Panc1 (cell line): ENCODE data around the gene DCLK2. TPM values are rescaled to one million over a fixed set of nuclear protein-coding genes. Genes with fewer than 3 reads are reported as not detected.

Experiments
- ATAC-seq: fragments of 200-7000 bp; cut with Tn5 transposase; 2 replicates; pipeline ENCODE4 v1.9.1; 2020; ENCODE audit warnings: mild to moderate bottlenecking, moderate library complexity
- BruUV-seq: library from RNA; stranded (reverse); fragments of 400-500 nt; replicated peaks from 2 replicates; lab custom pipeline; 2021; lab: Mats Ljungman, UMichigan
- CTCF ChIA-PET: fragments of 300-600 bp; sonication (Branson Sonifier 250); formaldehyde crosslinking; loops from one replicate; lab custom pipeline; 2022; ENCODE audit warnings: antibody characterized with exemption; lab: Charles Lee
- POLR2A ChIA-PET: fragments of 300-600 bp; sonication (Branson Sonifier 250); formaldehyde crosslinking; loops from one replicate; lab custom pipeline; 2022; ENCODE audit warnings: antibody characterized with exemption; lab: Charles Lee
- DNase-seq: peaks from one replicate; pipeline ENCODE4 v3.0.0-alpha.2; 2010; ENCODE audit warnings: low read depth, low spot score
- H3K27ac ChIP-seq: 2 replicates; pipeline ENCODE4 v1.5.1; 2011; ENCODE audit warnings: mild to moderate bottlenecking, low read length, inconsistent platforms
- H3K27me3 ChIP-seq: fragments of 200-500 bp; sonication (Bioruptor generic); 2 replicates; pipeline ENCODE4 v1.6.0; 2014; ENCODE audit warnings: low read length, inconsistent platforms; ENCODE audit not compliant: control insufficient read depth, insufficient read depth
- H3K36me3 ChIP-seq: fragments of 200-500 bp; sonication (Bioruptor generic); 2 replicates; pipeline ENCODE4 v1.5.1; 2014; ENCODE audit warnings: inconsistent platforms, mild to moderate bottlenecking, low read length, moderate library complexity; ENCODE audit not compliant: control insufficient read depth, insufficient read depth
- H3K4me1 ChIP-seq: 2 replicates; pipeline ENCODE4 v1.5.1; 2011; ENCODE audit warnings: inconsistent platforms, mild to moderate bottlenecking, low read length, moderate library complexity; ENCODE audit not compliant: control insufficient read depth, insufficient read depth
- H3K4me3 ChIP-seq, 2 experiments: 2 replicates each; pipeline ENCODE4 v1.5.1; 2011 to 2012; ENCODE audit warnings: low read depth in 2 of 2, low read length in 2 of 2, mild to moderate bottlenecking in 2 of 2, inconsistent platforms in 1 of 2, moderate library complexity in 1 of 2
- H3K9me3 ChIP-seq: fragments of 200-500 bp; sonication (Bioruptor generic); 2 replicates; pipeline ENCODE4 v1.5.1; 2014; ENCODE audit warnings: low read depth, mild to moderate bottlenecking, inconsistent platforms, low read length, moderate library complexity; ENCODE audit not compliant: control insufficient read depth, insufficient read depth
- CTCF ChIP-seq: fragments of 450-650 bp; IDR thresholded peaks from 2 replicates; pipeline ENCODE4 v1.5.1; 2017; ENCODE audit warnings: mild to moderate bottlenecking
- POLR2AphosphoS5 ChIP-seq: IDR thresholded peaks from 2 replicates; pipeline ENCODE4 v1.6.1; 2012; ENCODE audit warnings: mild to moderate bottlenecking, low read depth, low read length, moderate library complexity
- REST ChIP-seq, 2 experiments: IDR thresholded peaks; 2 replicates each; pipeline ENCODE4 v1.6.1; 2011 to 2012; ENCODE audit warnings: low read depth in 2 of 2, control low read depth in 1 of 2, low read length in 1 of 2, mild to moderate bottlenecking in 1 of 2, moderate library complexity in 1 of 2; ENCODE audit not compliant: insufficient read depth in 1 of 2
- SIN3A ChIP-seq: IDR thresholded peaks from 2 replicates; pipeline ENCODE4 v1.6.1; 2012; ENCODE audit warnings: low read depth, mild to moderate bottlenecking, low read length, moderate library complexity, borderline replicate concordance; ENCODE audit not compliant: insufficient read depth
- TCF7L2 ChIP-seq: IDR thresholded peaks from 2 replicates; pipeline ENCODE4 v1.6.1; 2011; ENCODE audit warnings: mild to moderate bottlenecking, low read depth, low read length, inconsistent platforms
- in situ Hi-C: cut with HindIII; loops from 2 replicates; pipeline ENCODE4 v1.10.0; 2016; ENCODE audit warnings: low sequenced_read_pairs, low pct_unique_long_range_greater_than_20kb
- intact Hi-C: fragments of 100-400 bp; cut with micrococcal nuclease; formaldehyde crosslinking; loops from one replicate; pipeline ENCODE4 v1.10.0; 2022; ENCODE audit not compliant: unreplicated experiment
- total RNA-seq: library from RNA; stranded (reverse); gene quantifications from one replicate; pipeline ENCODE4 v1.2.1, GENCODE V29; 2021; ENCODE audit not compliant: unreplicated experiment

Gene DCLK2
- total RNA-seq, 1 experiment from 2014 or later = 9.5 TPM

- no peaks in the 10 kb centered on the region for H3K9me3 ChIP-seq
- H3K4me1 ChIP-seq = peaks cover 6% of the 10 kb centered on the region; the same call in 1 of the 2 replicates
- CTCF ChIA-PET = no interaction called here
- H3K4me3 ChIP-seq = no peak overlapping the region
- no peak for TF ChIP-seq REST (IDR thresholded peaks at IDR 0.05; ENCODE audit: insufficient read depth in 1 of 2, low read depth in 2 of 2, low read length in 1 of 2)
- TF ChIP-seq POLR2AphosphoS5 = no peak
- no peak for TF ChIP-seq TCF7L2
- no peak for TF ChIP-seq CTCF
- TF ChIP-seq SIN3A = no peak
- no peak for ATAC-seq
- no peaks in the 10 kb centered on the region for H3K36me3 ChIP-seq
- intact Hi-C loops (no loop called here), in situ Hi-C loops (no loop called here)
- POLR2A ChIA-PET = no interaction called here
- no peaks in the 10 kb centered on the region for H3K27me3 ChIP-seq
- no TSS peak for BruUV-seq
- no peak overlapping the region for H3K27ac ChIP-seq
- DNase-seq = no peak
Observed at GRCh38 chr4:150089732-150090131, 11.5 kb downstream of the DCLK2 start.

GRCh38 chr4:150090836-150091235 is 12.6 kb downstream of the DCLK2 start:
- POLR2A ChIA-PET = no interaction called here
- Histone ChIP-seq H3K9me3 (no peaks in the 10 kb centered on the region), H3K4me3 (no peak overlapping the region), H3K27ac (no peak overlapping the region), H3K36me3 (no peaks in the 10 kb centered on the region), H3K27me3 (no peaks in the 10 kb centered on the region), H3K4me1 (peaks cover 6% of the 10 kb centered on the region; the same call in 1 of the 2 replicates)
- DNase-seq = no peak
- ATAC-seq = no peak
- intact Hi-C loops (no loop called here), in situ Hi-C loops (no loop called here)
- CTCF ChIA-PET = no interaction called here
- BruUV-seq = no TSS peak
- no peak for TF ChIP-seq POLR2AphosphoS5

GRCh38 chr4:150094676-150095075 is 16.4 kb downstream of the DCLK2 start:
- BruUV-seq = no TSS peak
- peaks cover 1% of the 10 kb centered on the region; the same call in 1 of the 2 replicates for H3K4me1 ChIP-seq
- intact Hi-C loops = no loop called here
- TF ChIP-seq TCF7L2 (no peak), CTCF (no peak), POLR2AphosphoS5 (no peak), REST (IDR thresholded peaks at IDR 0.05; ENCODE audit: insufficient read depth in 1 of 2, low read depth in 2 of 2, low read length in 1 of 2) (no peak), SIN3A (no peak)
- in situ Hi-C loops = no loop called here
- DNase-seq = no peak
- ChIA-PET CTCF (no interaction called here), POLR2A (no interaction called here)
- no peak overlapping the region for H3K4me3 ChIP-seq
- H3K9me3 ChIP-seq = no peaks in the 10 kb centered on the region
- H3K36me3 ChIP-seq = no peaks in the 10 kb centered on the region
- no peak for ATAC-seq
- no peak overlapping the region for H3K27ac ChIP-seq
- H3K27me3 ChIP-seq = no peaks in the 10 kb centered on the region
